ENCODE data around the gene C6orf89.
"Not testable (repeated sequence)": the region's sequence is repeated elsewhere in the genome, so short reads cannot be mapped to it uniquely, and the experiment has no call there.

C6orf89 gene

GRCh38 chr6:36940027-36940426, 54.3 kb downstream of the C6orf89 start:
- no peak for DNase-seq (ENCODE audit: low read depth)
- H3K4me3 ChIP-seq (ENCODE audit: low read depth, low read length) = no peak overlapping the region
- in situ Hi-C loops (cut with HindIII; ENCODE audit: low sequenced_read_pairs) = no loop called here
- TF ChIP-seq CTCF (IDR thresholded peaks at IDR 0.05; ENCODE audit: low read depth, low read length, missing control alignments) = no peak

- H3K4me3 ChIP-seq (ENCODE audit: low read depth, low read length); in situ Hi-C loops (cut with HindIII; ENCODE audit: low sequenced_read_pairs); DNase-seq (ENCODE audit: low read depth): not testable (repeated sequence)
Measured at GRCh38 chr6:36941561-36941960, 55.8 kb downstream of the C6orf89 start.

GRCh38 chr6:36942329-36942728, 56.6 kb downstream of the C6orf89 start:
- H3K4me3 ChIP-seq (ENCODE audit: low read depth, low read length); DNase-seq (ENCODE audit: low read depth); in situ Hi-C loops (cut with HindIII; ENCODE audit: low sequenced_read_pairs): not testable (repeated sequence)

GRCh38 chr6:36944650-36945049, 58.9 kb downstream of the C6orf89 start:
- DNase-seq (ENCODE audit: low read depth) = no peak
- no peak for TF ChIP-seq CTCF (IDR thresholded peaks at IDR 0.05; ENCODE audit: low read depth, low read length, missing control alignments)
- in situ Hi-C loops (cut with HindIII; ENCODE audit: low sequenced_read_pairs) = no loop called here
- no peak overlapping the region for H3K4me3 ChIP-seq (ENCODE audit: low read depth, low read length)

GRCh38 chr6:36945301-36945700, 59.5 kb downstream of the C6orf89 start:
- H3K4me3 ChIP-seq (ENCODE audit: low read depth, low read length) = no peak overlapping the region
- DNase-seq (ENCODE audit: low read depth) = no peak
- in situ Hi-C loops (cut with HindIII; ENCODE audit: low sequenced_read_pairs) = no loop called here
- TF ChIP-seq CTCF (IDR thresholded peaks at IDR 0.05; ENCODE audit: low read depth, low read length, missing control alignments) = no peak

GRCh38 chr6:36946526-36946925, 60.8 kb downstream of the C6orf89 start:
- H3K4me3 ChIP-seq (ENCODE audit: low read depth, low read length) = no peak overlapping the region
- no peak for TF ChIP-seq CTCF (IDR thresholded peaks at IDR 0.05; ENCODE audit: low read depth, low read length, missing control alignments)
- DNase-seq (ENCODE audit: low read depth) = no peak
- in situ Hi-C loops (cut with HindIII; ENCODE audit: low sequenced_read_pairs) = no loop called here

GRCh38 chr6:36947570-36948351, 62.0 kb downstream of the C6orf89 start:
- no peak for TF ChIP-seq CTCF (IDR thresholded peaks at IDR 0.05; ENCODE audit: low read depth, low read length, missing control alignments)
- in situ Hi-C loops (cut with HindIII; ENCODE audit: low sequenced_read_pairs) = no loop called here
- DNase-seq (ENCODE audit: low read depth) = no peak
- H3K4me3 ChIP-seq (ENCODE audit: low read depth, low read length) = no peak overlapping the region

GRCh38 chr6:36949076-36949475, 63.3 kb downstream of the C6orf89 start:
- in situ Hi-C loops (cut with HindIII; ENCODE audit: low sequenced_read_pairs); H3K4me3 ChIP-seq (ENCODE audit: low read depth, low read length); DNase-seq (ENCODE audit: low read depth): not testable (repeated sequence)

Data from astrocyte of the cerebellum (primary cell).